Subcutaneous abdominal adipose tissue (tissue), 5 donors: ENCODE results near the gene SNX7.

Experiments
- H3K27ac ChIP-seq: one replicate; pipeline ENCODE4 v1.7.0; 2013; ENCODE audit warnings: low read depth, mild to moderate bottlenecking, inconsistent platforms, low read length, moderate library complexity
- H3K27me3 ChIP-seq, 5 donors: one replicate each; pipeline ENCODE4 v1.7.0; 2013; ENCODE audit warnings: low read length in 5 of 5, inconsistent platforms in 1 of 5; ENCODE audit not compliant: control insufficient read depth in 5 of 5, insufficient read depth in 4 of 5
- H3K36me3 ChIP-seq, 5 donors: one replicate each; pipeline ENCODE4 v1.7.0; 2013; ENCODE audit warnings: low read length in 5 of 5; ENCODE audit not compliant: control insufficient read depth in 5 of 5, insufficient read depth in 5 of 5
- H3K4me1 ChIP-seq, 5 donors: one replicate each; pipeline ENCODE4 v1.7.0; 2013; ENCODE audit warnings: low read length in 5 of 5, mild to moderate bottlenecking in 3 of 5, moderate library complexity in 1 of 5; ENCODE audit not compliant: control insufficient read depth in 5 of 5, insufficient read depth in 5 of 5
- H3K4me3 ChIP-seq, 5 donors: one replicate each; pipeline ENCODE4 v1.7.0; 2013; ENCODE audit warnings: low read length in 5 of 5, low read depth in 1 of 5
- H3K9ac ChIP-seq, 5 donors: one replicate each; pipeline ENCODE4 v1.7.0; 2013; ENCODE audit warnings: low read length in 5 of 5, mild to moderate bottlenecking in 4 of 5, moderate library complexity in 3 of 5
- H3K9me3 ChIP-seq, 5 donors: one replicate each; pipeline ENCODE4 v1.7.0; 2013; ENCODE audit warnings: low read length in 5 of 5; ENCODE audit not compliant: control insufficient read depth in 5 of 5
- donor health status: healthy.
- donor health status: healthy.
- donor health status: healthy.
- donor health status: healthy.
- donor health status: healthy.

The SNX7 gene

DNA sequence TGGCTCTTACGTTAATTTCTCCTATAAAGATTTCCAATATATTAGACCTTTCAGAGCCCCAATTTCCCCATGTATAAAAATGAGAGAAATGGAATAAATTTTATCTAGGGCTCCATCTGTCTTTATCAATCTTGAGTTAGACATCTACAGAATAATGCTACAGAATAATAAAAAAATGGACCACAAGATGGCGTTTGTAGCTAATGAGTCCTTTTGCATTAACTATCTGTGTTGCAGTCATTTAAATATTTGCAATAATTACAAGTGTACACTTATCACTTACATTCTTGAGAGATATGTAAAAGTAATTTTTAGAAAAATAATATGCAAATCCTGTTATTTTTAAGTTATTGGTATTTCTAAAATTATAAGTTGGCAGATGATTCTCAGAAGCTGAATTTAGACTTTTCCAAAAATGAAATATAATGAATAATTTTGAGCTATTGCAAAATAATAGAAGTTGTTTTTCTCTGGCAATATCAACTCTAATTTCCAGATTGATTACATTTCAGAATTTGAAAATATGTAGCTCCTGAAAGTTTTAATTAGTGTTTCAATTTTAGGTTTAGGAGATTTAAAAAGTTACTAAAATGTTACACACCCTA, 87.7 kb downstream of the SNX7 start:
- no peak overlapping the region for H3K9ac ChIP-seq
- H3K27me3 ChIP-seq = no peaks in the 10 kb centered on the region
- no peaks in the 10 kb centered on the region for H3K9me3 ChIP-seq
- H3K4me3 ChIP-seq = no peak overlapping the region
- H3K27ac ChIP-seq = no peak overlapping the region
- H3K36me3 ChIP-seq = no peaks in the 10 kb centered on the region
- no peaks in the 10 kb centered on the region for H3K4me1 ChIP-seq

DNA sequence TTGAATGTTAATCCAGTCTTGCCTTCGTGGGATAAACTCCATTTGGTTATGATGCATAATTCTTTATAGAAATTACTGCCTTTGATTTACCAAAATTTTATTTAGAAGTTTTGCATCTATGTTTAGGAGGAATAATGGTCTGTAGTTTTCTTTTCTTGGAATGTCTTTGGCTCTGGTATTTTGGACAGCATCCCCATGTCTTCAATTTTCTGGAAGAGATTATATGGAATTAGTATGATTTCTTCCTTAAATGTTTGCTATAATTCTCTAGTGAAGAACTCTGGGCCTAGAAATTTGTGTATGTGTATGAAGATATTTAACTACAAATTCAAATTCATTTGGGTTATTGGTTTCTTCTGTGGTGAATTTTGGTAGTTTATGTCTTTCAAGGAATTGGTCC, 92.7 kb downstream of the SNX7 start:
- Histone ChIP-seq H3K9ac (no peak overlapping the region), H3K27ac (no peak overlapping the region), H3K4me1 (no peaks in the 10 kb centered on the region), H3K9me3 (no peaks in the 10 kb centered on the region), H3K27me3 (no peaks in the 10 kb centered on the region), H3K4me3 (no peak overlapping the region), H3K36me3 (no peaks in the 10 kb centered on the region)

DNA sequence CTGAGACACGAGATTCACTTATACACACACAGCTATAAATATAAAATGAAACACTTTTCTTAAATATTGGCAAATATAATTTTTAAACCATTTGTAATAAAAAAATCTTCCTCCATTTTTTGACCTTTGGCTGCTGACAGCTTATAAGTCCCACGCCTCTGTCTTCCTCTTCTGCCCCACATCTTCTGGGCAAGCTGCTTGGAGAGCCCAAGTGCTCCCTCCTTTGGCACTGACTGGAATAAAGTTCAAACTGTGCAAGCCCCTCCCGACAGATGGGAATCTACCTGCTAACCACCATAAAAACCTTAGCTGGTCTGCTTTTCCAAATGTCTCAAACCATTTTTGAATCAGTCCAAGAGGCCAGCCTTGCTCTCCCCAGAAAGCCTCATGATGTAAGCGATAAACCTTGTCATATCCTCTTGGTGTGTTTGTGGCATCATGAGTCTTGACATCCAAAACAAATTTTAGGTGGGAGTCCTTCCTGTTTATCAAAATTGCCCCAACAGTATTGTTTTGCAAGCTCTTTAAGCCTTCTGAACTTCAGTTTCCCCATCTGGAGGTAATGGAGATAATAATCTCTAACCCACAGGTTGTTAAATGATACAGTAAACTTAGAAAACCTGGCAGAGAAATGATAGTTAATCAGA, 99.8 kb downstream of the SNX7 start:
- Histone ChIP-seq H3K27ac (no peak overlapping the region), H3K36me3 (peaks cover 0 to 2% (median 0%) of the 10 kb centered on the region in 5 donors), H3K4me3 (no peak overlapping the region), H3K4me1 (no peaks in the 10 kb centered on the region), H3K9ac (no peak overlapping the region), H3K9me3 (no peaks in the 10 kb centered on the region), H3K27me3 (no peaks in the 10 kb centered on the region)

DNA sequence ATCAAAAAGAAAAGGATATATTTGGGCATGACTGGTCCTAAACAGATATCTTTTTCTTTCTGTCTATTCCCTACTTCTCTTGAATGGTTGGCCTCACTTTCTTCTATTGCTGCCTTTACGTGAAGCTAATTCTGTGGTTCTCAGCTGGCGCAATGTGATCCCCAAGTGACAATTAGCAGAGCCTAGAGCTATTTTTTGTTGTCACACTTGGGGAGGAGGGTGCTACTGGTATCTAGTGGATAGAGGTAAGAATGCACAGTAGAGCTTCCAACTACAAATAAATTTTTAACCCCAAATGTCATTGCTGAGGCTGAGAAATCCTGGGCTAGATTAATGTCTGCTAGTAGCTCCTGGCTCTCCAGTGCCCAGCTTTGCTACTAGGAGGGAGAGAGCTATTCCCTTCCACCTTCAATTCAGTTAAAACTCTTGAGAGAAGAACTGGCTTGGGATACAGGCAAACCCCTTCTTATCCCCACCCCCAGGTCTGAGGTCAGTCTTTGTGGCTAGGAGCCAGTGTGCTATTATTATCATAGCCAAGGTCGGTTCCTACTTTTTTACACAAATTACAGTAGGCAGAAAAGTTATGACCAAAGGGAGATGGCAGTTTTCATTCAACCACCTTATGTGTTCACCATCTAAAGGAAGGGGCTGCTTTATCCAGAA, 102.1 kb downstream of the SNX7 start:
- H3K9me3 ChIP-seq = no peaks in the 10 kb centered on the region
- H3K36me3 ChIP-seq = peaks cover 0 to 2% (median 0%) of the 10 kb centered on the region in 5 donors
- no peaks in the 10 kb centered on the region for H3K4me1 ChIP-seq
- no peak overlapping the region for H3K9ac ChIP-seq
- H3K27ac ChIP-seq = no peak overlapping the region
- no peaks in the 10 kb centered on the region for H3K27me3 ChIP-seq
- H3K4me3 ChIP-seq = no peak overlapping the region

DNA sequence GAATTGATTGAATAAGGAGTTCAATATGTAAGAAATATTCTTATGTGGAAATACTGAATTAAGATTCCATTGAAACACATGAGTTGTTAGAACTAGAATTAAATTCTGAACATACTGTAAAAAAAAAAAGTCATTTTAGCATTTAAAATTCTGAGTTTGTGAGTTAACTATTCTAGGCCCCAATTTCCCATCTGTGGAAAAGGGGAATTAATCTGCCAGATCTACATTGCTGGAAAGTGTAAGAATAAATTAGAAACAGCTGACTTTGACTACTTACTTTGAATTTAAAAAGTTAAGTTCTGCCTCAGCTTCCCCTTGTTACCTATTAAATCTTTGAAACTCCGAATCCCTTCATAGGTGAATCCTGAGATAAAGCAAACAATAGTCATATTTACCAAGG, 103.0 kb downstream of the SNX7 start:
- Histone ChIP-seq H3K27me3 (no peaks in the 10 kb centered on the region), H3K4me1 (no peaks in the 10 kb centered on the region), H3K36me3 (peaks cover 0 to 2% (median 0%) of the 10 kb centered on the region in 5 donors), H3K27ac (no peak overlapping the region), H3K4me3 (no peak overlapping the region), H3K9ac (no peak overlapping the region), H3K9me3 (no peaks in the 10 kb centered on the region)

DNA sequence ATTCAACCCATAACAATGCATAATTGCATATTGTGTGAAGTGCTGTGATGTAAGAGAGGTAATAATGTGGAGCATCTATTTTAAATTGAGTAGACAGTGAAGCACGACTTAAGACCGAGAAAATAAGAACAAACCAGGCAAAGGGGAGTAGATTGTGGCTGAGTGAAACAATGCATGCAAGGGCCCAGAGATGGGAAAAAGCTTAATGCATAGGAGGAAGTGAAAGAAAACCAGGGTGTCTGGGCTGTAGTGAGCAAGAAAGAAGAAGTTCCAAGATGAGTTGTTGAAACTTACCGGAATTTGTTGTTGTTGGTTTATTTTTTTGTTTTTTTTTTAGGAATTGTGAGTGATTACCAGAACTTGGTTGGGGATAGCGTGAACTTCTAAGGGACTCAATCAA, 104.7 kb downstream of the SNX7 start:
- no peaks in the 10 kb centered on the region for H3K4me1 ChIP-seq
- H3K4me3 ChIP-seq = no peak overlapping the region
- H3K9ac ChIP-seq = no peak overlapping the region
- no peaks in the 10 kb centered on the region for H3K27me3 ChIP-seq
- H3K27ac ChIP-seq = no peak overlapping the region
- H3K9me3 ChIP-seq = no peaks in the 10 kb centered on the region
- H3K36me3 ChIP-seq = no peaks in the 10 kb centered on the region

DNA sequence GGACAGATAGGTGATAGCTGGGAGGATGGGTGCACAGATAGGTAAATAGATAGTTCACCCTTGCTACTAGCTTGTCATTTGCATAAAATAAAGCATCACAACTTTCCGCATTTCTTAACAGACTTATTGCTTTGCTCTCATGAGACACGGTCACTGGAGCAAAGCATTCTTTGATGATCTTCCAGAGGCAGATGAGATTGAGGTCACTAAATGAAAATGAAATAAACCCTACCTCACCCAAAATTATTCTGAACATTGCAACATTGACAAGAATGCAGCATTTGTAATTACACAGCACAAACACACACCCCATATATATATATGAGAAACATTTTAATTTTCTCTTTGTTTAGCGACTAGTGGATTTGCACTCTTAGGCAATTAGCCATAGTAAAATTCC, 107.6 kb downstream of the SNX7 start:
- Histone ChIP-seq H3K9ac (no peak overlapping the region), H3K36me3 (no peaks in the 10 kb centered on the region), H3K27ac (no peak overlapping the region), H3K4me1 (no peaks in the 10 kb centered on the region), H3K9me3 (no peaks in the 10 kb centered on the region), H3K27me3 (no peaks in the 10 kb centered on the region), H3K4me3 (no peak overlapping the region)

DNA sequence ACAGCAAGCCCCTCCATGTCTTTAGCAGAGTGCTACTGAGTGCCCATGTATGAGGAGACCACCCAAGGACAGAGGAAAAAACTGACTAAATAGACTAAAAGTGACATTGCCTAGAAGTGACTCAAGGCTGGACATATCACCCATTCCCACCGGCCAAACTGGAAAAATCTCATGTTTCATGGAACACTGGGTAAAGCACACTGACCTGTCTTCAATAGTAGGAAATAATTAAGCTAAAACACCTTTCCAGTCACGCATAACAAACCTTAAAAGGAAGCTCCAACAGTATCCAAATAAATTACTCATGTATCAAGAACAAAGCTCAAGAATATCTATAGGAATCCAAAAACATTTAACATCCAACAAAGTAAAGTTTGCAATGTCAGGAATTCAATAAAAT, 120.4 kb downstream of the SNX7 start:
- Histone ChIP-seq H3K36me3 (no peaks in the 10 kb centered on the region), H3K9me3 (peaks cover 0 to 3% (median 0%) of the 10 kb centered on the region in 5 donors), H3K27me3 (no peaks in the 10 kb centered on the region), H3K27ac (no peak overlapping the region), H3K9ac (no peak overlapping the region), H3K4me3 (no peak overlapping the region), H3K4me1 (no peaks in the 10 kb centered on the region)

DNA sequence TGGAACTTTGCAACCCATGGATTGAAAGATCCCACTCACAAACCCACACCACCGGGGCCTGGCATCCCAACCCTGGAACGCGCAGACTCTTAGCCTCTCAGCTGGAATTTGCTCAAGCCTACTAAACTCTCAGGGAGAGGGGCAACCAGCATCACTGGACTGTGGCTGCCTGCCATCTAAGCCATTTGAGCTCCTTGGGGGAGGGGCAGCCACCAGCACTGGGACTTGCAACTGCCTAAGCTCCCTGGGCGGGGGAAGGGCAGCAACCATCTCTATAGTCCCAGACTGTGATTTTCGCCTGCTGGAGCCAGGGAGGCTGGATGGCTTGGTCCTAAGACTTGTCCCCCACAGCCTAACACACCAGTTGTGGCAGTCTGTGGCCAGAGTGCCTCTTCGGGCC, 122.3 kb downstream of the SNX7 start:
- H3K36me3 ChIP-seq = no peaks in the 10 kb centered on the region
- peaks cover 0 to 3% (median 0%) of the 10 kb centered on the region in 5 donors for H3K9me3 ChIP-seq
- no peak overlapping the region for H3K27ac ChIP-seq
- no peaks in the 10 kb centered on the region for H3K4me1 ChIP-seq
- no peak overlapping the region for H3K4me3 ChIP-seq
- H3K9ac ChIP-seq = no peak overlapping the region
- no peaks in the 10 kb centered on the region for H3K27me3 ChIP-seq

DNA sequence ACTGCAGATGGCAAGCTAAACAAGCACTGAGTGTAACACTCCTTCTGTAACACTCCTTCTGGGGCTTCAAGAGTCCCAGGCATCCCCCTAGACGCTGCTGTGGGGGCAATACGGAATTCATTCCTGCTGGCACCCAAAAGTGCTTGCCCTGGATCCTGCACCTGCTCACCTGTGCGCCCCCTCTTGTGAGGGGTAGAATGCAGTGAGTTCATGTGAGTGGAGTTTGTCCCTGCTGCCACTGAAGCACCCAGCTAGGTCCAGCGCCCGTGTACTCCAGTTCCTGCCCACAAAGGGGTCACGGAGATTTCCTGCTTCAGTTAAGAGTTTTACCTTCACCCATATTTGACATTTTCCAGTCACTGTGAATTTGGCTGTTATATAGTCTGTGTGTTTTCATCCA, 130.0 kb downstream of the SNX7 start:
- no peaks in the 10 kb centered on the region for H3K27me3 ChIP-seq
- no peak overlapping the region for H3K27ac ChIP-seq
- H3K4me3 ChIP-seq = no peak overlapping the region
- H3K36me3 ChIP-seq = no peaks in the 10 kb centered on the region
- no peaks in the 10 kb centered on the region for H3K4me1 ChIP-seq
- H3K9ac ChIP-seq = no peak overlapping the region
- H3K9me3 ChIP-seq = peaks cover 0 to 1% (median 0%) of the 10 kb centered on the region in 5 donors
